ENCODE results near the gene SIGLEC5. TPM values are rescaled to one million over a fixed set of nuclear protein-coding genes. Genes with fewer than 3 reads are reported as not detected.

Gene SIGLEC5
- total RNA-seq, 2 experiments from 2014 or later: not detected

DNA sequence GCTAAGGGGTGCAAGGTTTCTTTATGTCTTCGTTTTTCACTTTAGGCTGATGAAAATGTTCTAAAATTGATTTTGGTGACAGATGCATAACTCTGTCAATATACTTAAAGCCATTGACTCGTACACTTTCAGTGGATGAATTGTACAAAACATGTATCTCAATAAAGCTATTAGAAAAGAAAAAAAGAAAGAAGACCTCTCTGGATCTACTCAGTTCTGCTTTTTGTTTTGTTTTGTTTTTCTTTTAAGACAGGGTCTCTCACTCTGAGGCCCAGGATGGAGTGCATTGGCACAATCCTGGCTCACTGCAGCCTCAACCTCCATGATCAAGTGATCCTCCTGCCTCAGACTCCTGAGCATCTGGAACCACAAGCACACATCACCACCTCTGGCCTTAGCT is 3.5 kb downstream of the SIGLEC5 start:
- Mint-ChIP-seq H3K36me3 (no peaks in the 10 kb centered on the region), H3K4me1 (ENCODE audit: low read depth) (no peaks in the 10 kb centered on the region), H3K27me3 (peaks cover 26% of the 10 kb centered on the region), H3K27ac (no peak overlapping the region), H3K9me3 (no peaks in the 10 kb centered on the region), H3K4me3 (no peak overlapping the region)
- intact Hi-C loops (cut with micrococcal nuclease): no loop called here
- DNase-seq: no peak
- ChIA-PET CTCF (no interaction called here), POLR2A (no interaction called here)

DNA sequence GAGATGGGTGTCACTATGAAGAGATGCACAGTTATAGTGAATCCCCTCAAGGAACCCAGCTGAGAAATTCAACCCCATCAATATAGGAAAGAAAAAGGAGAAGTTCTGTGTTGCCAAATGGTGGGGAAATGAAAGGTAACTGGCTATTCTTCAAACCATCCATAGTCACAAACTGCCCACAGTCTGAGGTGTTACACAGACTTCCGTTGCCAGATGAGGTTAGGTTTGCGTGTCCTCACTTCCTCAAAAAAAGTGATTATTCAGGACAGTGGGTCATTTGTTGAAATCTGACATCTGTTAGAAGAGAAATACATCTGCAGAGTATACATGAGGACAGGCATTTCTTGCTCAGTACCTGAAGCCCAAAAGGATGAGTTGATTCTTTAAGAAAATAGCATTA is 9.0 kb downstream of the SIGLEC5 start:
- no peaks in the 10 kb centered on the region for H3K9me3 Mint-ChIP-seq
- H3K36me3 Mint-ChIP-seq: no peaks in the 10 kb centered on the region
- CTCF ChIA-PET: interaction anchor here (0.7 to 1.4 kb wide), 3 partner anchors 17 to 146 kb away, joined by 3 to 5 read pairs (median 3); no protein-coding TSS in a partner anchor
- no peak overlapping the region for H3K4me3 Mint-ChIP-seq
- peaks cover 16% of the 10 kb centered on the region for H3K27me3 Mint-ChIP-seq
- intact Hi-C loops (cut with micrococcal nuclease): no loop called here
- no peak overlapping the region for H3K27ac Mint-ChIP-seq
- no peak for DNase-seq
- POLR2A ChIA-PET: no interaction called here
- no peaks in the 10 kb centered on the region for H3K4me1 Mint-ChIP-seq (ENCODE audit: low read depth)

DNA sequence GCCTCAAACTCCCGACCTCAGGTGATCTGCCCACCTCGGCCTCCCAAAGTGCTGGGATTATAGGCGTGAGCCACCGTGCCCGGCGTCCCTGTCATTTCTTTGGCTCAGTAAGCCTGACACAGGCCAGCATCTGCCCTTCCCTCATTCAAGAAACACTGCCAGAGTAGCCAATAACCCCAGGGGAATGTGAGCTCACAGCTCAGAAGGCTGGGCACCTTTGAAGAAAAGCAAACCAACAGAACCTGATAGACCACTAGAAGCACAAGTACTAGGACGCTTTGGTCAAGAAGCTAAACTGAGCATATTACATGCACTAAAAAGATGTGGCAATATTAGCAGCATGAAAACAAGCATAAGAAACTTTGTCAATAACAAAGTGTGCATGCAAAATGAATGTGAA is 14.2 kb downstream of the SIGLEC5 start:
- ChIA-PET POLR2A (no interaction called here), CTCF (no interaction called here)
- no peak for DNase-seq
- intact Hi-C loops (cut with micrococcal nuclease): no loop called here
- peaks cover 38% of the 10 kb centered on the region for H3K27me3 Mint-ChIP-seq
- no peaks in the 10 kb centered on the region for H3K4me1 Mint-ChIP-seq (ENCODE audit: low read depth)
- peaks cover 2% of the 10 kb centered on the region for H3K36me3 Mint-ChIP-seq
- H3K4me3 Mint-ChIP-seq: no peak overlapping the region
- H3K9me3 Mint-ChIP-seq: peaks cover 8% of the 10 kb centered on the region
- H3K27ac Mint-ChIP-seq: no peak overlapping the region

DNA sequence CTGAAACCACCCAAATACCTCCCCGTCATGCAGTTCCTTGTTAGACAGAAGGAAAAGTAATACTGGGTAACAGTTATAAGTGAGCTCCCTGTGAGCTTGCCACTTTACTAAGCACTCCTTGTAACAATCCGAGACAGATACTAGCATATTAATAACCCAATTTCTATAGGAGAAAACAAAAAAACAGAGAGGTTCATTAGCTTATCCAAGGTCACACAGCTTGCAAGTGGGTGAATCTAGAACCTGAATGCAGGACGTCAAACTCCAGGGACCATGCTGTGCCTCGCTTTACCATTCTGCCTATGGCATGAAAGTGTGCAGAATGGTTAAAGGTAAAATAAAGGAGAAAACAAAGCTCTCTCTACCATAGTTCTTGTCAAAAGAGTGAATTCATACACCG is 15.4 kb downstream of the SIGLEC5 start:
- Mint-ChIP-seq H3K27ac (no peak overlapping the region), H3K4me1 (ENCODE audit: low read depth) (no peaks in the 10 kb centered on the region), H3K36me3 (peaks cover 2% of the 10 kb centered on the region), H3K4me3 (no peak overlapping the region), H3K9me3 (peaks cover 8% of the 10 kb centered on the region), H3K27me3 (peaks cover 38% of the 10 kb centered on the region)
- ChIA-PET POLR2A (no interaction called here), CTCF (interaction anchor here (0.6 to 1.5 kb wide), 5 partner anchors 15 to 141 kb away, joined by 3 to 5 read pairs (median 3); no protein-coding TSS in a partner anchor)
- DNase-seq: no peak
- intact Hi-C loops (cut with micrococcal nuclease): no loop called here

DNA sequence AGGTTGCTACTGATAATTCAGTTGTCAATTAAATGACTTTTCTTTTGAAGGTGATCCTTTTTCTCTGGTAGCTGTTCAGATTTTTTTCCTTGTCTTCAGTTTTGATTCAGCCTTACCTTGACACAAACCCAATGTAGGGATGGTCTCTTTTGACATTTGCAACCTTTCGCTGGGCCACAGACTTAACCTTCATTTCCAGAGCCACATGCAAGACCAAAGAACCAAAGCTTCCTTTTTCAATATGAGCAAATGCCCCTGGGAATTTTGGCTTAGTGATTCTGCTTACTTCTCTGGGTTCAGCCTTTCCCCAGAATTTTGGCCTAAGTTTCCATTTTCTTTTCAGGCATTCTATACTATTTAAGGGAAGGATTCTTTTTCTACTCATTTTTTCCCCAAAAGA is 19.6 kb downstream of the SIGLEC5 start:
- Mint-ChIP-seq H3K9me3 (peaks cover 8% of the 10 kb centered on the region), H3K27ac (no peak overlapping the region), H3K4me1 (ENCODE audit: low read depth) (peaks cover 20% of the 10 kb centered on the region), H3K27me3 (peaks cover 35% of the 10 kb centered on the region), H3K4me3 (no peak overlapping the region), H3K36me3 (peaks cover 2% of the 10 kb centered on the region)
- POLR2A ChIA-PET: no interaction called here
- no peak for DNase-seq
- intact Hi-C loops (cut with micrococcal nuclease): no loop called here
- CTCF ChIA-PET: interaction anchor here (1.3 kb wide), 1 partner anchor 138 kb away, joined by 4 read pairs; no protein-coding TSS in a partner anchor

DNA sequence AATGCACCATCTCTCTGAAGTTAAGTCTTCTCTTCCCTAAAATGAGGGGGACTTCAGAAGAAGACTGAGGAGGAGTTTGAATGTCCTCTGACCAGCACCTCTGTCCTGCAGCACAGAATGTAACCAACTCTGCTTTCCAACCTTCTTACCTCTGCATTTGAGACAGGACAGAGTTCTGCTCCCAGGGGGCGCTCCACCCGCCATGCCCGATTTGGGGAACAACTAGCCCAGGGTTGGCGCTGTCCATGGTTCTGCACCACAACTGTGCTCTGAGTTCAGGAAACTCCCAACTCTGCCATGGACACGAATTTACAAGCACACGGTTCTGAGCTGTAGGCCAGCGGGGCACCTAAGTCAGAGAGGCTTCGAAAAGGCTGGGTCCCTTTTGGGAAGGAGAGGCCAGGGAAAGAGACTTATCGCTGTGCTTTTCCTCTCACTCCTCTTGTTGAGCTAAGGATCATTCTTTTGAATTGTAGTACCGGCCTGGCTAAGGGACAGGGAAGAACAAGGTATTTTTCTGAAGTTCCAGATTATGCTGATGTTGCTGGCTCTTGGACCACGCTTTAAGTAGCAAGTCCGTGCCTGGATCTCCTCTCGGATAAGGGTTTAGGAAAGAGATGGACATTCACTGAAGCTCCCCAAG is 22.2 kb downstream of the SIGLEC5 start:
- Mint-ChIP-seq H3K27ac (no peak overlapping the region), H3K27me3 (peaks cover 28% of the 10 kb centered on the region), H3K36me3 (peaks cover 4% of the 10 kb centered on the region), H3K4me3 (no peak overlapping the region), H3K4me1 (ENCODE audit: low read depth) (peaks cover 20% of the 10 kb centered on the region), H3K9me3 (peaks cover 7% of the 10 kb centered on the region)
- intact Hi-C loops (cut with micrococcal nuclease): no loop called here
- POLR2A ChIA-PET: no interaction called here
- DNase-seq: peak; percentile 78
- CTCF ChIA-PET: interaction anchor here (0.6 to 1.1 kb wide), 6 partner anchors 13 to 104 kb away, joined by 3 to 4 read pairs (median 3); no protein-coding TSS in a partner anchor

DNA sequence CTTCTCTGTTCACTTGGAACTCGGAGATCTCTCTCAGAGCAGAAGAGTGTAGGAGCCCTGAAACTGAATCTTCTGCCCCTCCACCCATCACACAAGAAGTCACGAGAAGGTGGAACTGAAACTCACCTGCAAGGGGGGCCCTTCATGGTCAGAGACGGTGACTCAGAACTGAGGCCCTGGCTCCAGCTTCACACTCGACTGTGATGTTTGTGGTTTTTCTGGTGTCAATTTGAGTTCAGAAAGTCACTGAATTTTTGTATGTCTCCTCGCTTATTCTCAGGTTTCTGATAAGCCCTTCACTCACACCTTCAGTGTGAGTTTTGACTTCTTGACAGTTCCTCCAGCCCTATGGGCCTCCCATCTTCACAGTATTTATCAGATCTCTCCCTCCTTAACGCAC is 23.1 kb downstream of the SIGLEC5 start:
- Mint-ChIP-seq H3K27me3 (peaks cover 25% of the 10 kb centered on the region), H3K27ac (no peak overlapping the region), H3K4me1 (ENCODE audit: low read depth) (peaks cover 20% of the 10 kb centered on the region), H3K9me3 (no peaks in the 10 kb centered on the region), H3K36me3 (peaks cover 3% of the 10 kb centered on the region), H3K4me3 (no peak overlapping the region)
- ChIA-PET POLR2A (no interaction called here), CTCF (interaction anchor here (1.0 to 1.6 kb wide), 3 partner anchors 12 to 50 kb away, joined by 3 to 5 read pairs (median 3); no protein-coding TSS in a partner anchor)
- peak; percentile 71 for DNase-seq
- intact Hi-C loops (cut with micrococcal nuclease): no loop called here

DNA sequence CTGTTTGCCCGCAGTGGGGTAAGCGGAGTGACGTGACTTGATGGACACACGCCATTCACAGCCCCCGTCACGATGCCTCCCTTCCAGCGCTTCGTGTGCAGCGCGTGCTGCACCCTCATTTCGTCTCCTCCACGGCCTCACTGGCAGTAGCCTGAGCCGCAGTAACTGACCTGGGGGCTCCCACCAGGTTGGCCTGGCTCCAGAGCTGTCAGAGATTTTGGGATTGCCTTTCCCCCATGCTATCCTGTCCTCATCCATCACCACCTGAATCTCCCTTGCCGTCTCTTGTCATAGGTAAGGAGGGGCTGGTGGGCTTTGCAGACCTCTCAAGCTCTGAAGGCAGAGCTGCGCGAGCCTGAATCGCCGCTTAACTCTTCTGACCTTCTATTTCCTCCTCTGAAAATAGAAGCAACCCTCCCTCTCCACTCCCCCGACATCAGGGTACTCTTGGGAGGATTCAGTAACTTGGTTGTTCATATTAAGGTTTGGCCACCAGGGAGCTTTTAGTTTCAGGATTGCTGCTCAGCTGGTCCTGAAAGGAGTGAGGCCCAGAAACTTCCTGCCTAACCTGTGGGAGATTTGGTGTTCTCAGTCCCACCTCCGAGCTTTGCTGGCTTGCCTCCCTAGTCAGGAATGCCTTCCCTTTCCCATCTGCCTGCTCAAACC is 27.9 kb downstream of the SIGLEC5 start:
- ChIA-PET CTCF (interaction anchor here (1.7 kb wide), 1 partner anchor 55 kb away, joined by 6 read pairs; no protein-coding TSS in a partner anchor), POLR2A (no interaction called here)
- no peak for DNase-seq
- Mint-ChIP-seq H3K27me3 (peaks cover 34% of the 10 kb centered on the region), H3K9me3 (no peaks in the 10 kb centered on the region), H3K4me1 (ENCODE audit: low read depth) (peaks cover 12% of the 10 kb centered on the region), H3K4me3 (no peak overlapping the region), H3K27ac (no peak overlapping the region), H3K36me3 (peaks cover 5% of the 10 kb centered on the region)
- intact Hi-C loops (cut with micrococcal nuclease): no loop called here

DNA sequence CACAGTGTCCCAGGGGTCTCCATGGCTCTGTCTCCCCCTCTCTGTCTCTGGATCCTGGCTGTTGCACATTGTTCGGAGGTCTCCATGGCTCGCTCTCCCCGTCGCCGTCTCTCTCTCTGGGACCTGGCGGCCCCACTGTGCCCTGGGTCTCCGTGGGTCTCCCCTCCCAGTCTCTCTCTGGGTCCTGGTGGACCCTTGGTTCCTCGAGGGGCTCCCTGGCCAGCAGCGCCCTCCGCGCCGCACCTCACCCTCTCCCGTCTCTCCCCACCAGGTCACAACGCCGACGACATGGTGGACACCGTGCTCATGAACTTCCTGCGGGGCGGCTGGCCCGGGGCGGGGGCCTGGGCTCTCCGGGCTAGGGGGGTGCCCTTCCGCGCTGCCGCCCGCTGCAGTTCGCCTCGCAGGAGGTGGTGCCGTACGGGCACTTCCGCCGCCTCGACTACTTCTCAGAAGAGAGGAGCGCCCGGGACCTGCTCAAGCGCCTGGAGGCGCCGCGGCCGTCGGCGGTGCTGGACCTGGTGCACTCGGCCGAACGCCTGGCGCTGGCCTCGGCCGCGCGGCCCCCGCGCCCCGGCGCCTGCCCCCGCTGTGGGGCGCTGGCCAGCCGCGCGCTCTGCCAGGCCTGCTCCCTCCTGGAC is 29.1 kb downstream of the SIGLEC5 start:
- Mint-ChIP-seq H3K27me3 (peaks cover 34% of the 10 kb centered on the region), H3K27ac (no peak overlapping the region), H3K9me3 (no peaks in the 10 kb centered on the region), H3K36me3 (peaks cover 5% of the 10 kb centered on the region), H3K4me1 (ENCODE audit: low read depth) (no peaks in the 10 kb centered on the region), H3K4me3 (no peak overlapping the region)
- ChIA-PET POLR2A (no interaction called here), CTCF (interaction anchor here (1.2 kb wide), 1 partner anchor 57 kb away, joined by 4 read pairs; no protein-coding TSS in a partner anchor)
- intact Hi-C loops (cut with micrococcal nuclease): no loop called here
- no peak for DNase-seq

DNA sequence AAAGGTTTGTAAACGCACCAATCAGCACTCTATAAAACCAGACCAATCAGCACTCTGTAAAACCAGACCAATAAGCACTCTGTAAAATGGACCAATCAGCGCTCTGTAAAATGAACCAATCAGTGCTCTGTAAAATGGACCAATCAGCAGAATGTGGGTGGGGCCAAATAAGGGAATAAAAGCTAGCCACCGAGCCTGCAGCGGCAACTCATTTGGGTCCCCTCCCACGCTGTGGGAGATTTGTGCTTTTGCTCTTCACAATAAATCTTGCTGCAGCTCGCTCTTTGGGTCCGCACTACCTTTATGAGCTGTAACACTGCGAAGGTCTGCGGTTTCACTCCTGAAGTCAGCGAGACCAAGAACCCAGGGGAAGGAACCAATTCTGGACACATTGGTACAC is 31.1 kb downstream of the SIGLEC5 start:
- intact Hi-C loops (cut with micrococcal nuclease): loop anchor here (10.0 kb wide), 1 partner anchor 204 kb away; the partner anchor contains the start of gene C19orf84
- DNase-seq: no peak
- ChIA-PET CTCF (interaction anchor here (1.6 kb wide), 1 partner anchor 15 kb away, joined by 3 read pairs; no protein-coding TSS in a partner anchor), POLR2A (no interaction called here)
- H3K27ac Mint-ChIP-seq: no peak overlapping the region
- peaks cover 5% of the 10 kb centered on the region for H3K36me3 Mint-ChIP-seq
- H3K4me3 Mint-ChIP-seq: no peak overlapping the region
- peaks cover 30% of the 10 kb centered on the region for H3K27me3 Mint-ChIP-seq
- H3K9me3 Mint-ChIP-seq: no peaks in the 10 kb centered on the region
- H3K4me1 Mint-ChIP-seq (ENCODE audit: low read depth): peaks cover 7% of the 10 kb centered on the region

DNA sequence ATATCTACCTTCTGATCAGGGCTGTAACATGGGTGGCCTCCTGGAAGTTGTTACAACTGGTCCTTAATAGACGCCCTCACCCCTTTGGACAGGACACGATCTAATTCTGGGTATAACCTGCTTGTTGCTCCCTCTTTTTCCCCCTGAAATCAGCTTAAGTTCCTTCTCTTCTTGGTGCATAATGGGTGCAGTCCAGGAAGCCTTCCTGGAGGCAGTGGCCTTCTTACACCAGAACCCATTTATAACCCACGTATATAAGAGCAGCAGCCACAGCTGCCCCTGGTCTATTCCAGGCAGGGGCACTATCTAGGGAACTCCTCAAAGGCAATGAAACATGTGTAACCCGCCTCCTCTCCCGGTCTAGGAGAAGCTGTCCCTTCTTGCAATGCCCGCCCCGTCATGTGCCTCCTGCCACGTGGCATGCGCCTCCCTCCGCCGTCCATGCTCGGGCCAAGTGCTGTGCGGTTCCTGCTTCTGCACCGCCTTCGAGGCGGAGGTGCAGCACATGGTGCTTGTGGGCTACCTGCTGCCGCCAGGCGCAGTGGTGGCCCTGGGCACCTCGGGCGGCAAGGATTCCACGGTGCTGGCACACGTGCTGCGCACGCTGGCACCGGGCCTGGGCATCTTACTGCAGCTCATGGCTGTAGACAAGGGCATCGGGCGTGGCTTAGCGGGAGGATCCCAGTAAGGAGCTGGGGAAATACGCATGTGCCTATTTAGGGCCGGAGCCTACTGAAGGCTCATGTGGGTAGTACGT is 31.9 kb downstream of the SIGLEC5 start:
- DNase-seq: no peak
- Mint-ChIP-seq H3K4me3 (no peak overlapping the region), H3K27me3 (peaks cover 29% of the 10 kb centered on the region), H3K27ac (no peak overlapping the region), H3K36me3 (peaks cover 5% of the 10 kb centered on the region), H3K9me3 (no peaks in the 10 kb centered on the region), H3K4me1 (ENCODE audit: low read depth) (peaks cover 14% of the 10 kb centered on the region)
- ChIA-PET POLR2A (interaction anchor here (0.6 kb wide), 1 partner anchor 32 kb away, joined by 6 read pairs; no protein-coding TSS in a partner anchor), CTCF (no interaction called here)
- intact Hi-C loops (cut with micrococcal nuclease): loop anchor here (10.0 kb wide), 1 partner anchor 204 kb away; the partner anchor contains the start of gene C19orf84

Data from activated CD4-positive, alpha-beta memory T cell treated with anti-CD3 and anti-CD28 coated beads for 36 hours (primary cell).